GM19193 (cell line): Measurements from ENCODE around the gene TCF12.

Experiments
- POLR2A ChIP-seq: IDR thresholded peaks from 4 replicates; pipeline ENCODE4 v1.6.1; 2011; ENCODE audit not compliant: insufficient read depth, insufficient read length; ENCODE audit errors: extremely low read depth

Gene TCF12

GRCh38 chr15:56893364-56893678, 25.1 kb upstream of the TCF12 start:
- TF ChIP-seq POLR2A = no peak

- no peak for TF ChIP-seq POLR2A
Measured at GRCh38 chr15:56894601-56895000, 23.8 kb upstream of the TCF12 start.

GRCh38 chr15:56901931-56902330, 16.5 kb upstream of the TCF12 start:
- TF ChIP-seq POLR2A = no peak

GRCh38 chr15:56906766-56907165, 11.7 kb upstream of the TCF12 start:
- no peak for TF ChIP-seq POLR2A

GRCh38 chr15:56910801-56911200, 7.6 kb upstream of the TCF12 start:
- no peak for TF ChIP-seq POLR2A

- TF ChIP-seq POLR2A = no peak
Measured at GRCh38 chr15:56913241-56913640, 5.2 kb upstream of the TCF12 start.

- TF ChIP-seq POLR2A = no peak
Measured at GRCh38 chr15:56913670-56914069, 4.8 kb upstream of the TCF12 start.

- no peak for TF ChIP-seq POLR2A
Measured at GRCh38 chr15:56915888-56916287, 2.6 kb upstream of the TCF12 start.

- TF ChIP-seq POLR2A = no peak
Measured at GRCh38 chr15:56916825-56917477, 1.5 kb upstream of the TCF12 start.

GRCh38 chr15:56917652-56918045, 795 bp upstream of the TCF12 start:
- no peak for TF ChIP-seq POLR2A

- peak; percentile 70 for TF ChIP-seq POLR2A
Measured at GRCh38 chr15:56919031-56919608, 676 bp downstream of the TCF12 start.

GRCh38 chr15:56919609-56920366, 1.3 kb downstream of the TCF12 start:
- TF ChIP-seq POLR2A = no peak

- TF ChIP-seq POLR2A = no peak
Measured at GRCh38 chr15:56920367-56920627, 1.9 kb downstream of the TCF12 start.

- no peak for TF ChIP-seq POLR2A
Measured at GRCh38 chr15:56923174-56923591, 4.7 kb downstream of the TCF12 start.

- no peak for TF ChIP-seq POLR2A
Measured at GRCh38 chr15:56927816-56928215, 9.4 kb downstream of the TCF12 start.

GRCh38 chr15:56929399-56929798, 11.0 kb downstream of the TCF12 start:
- no peak for TF ChIP-seq POLR2A
